IMR-90 (cell line): ENCODE results near the gene HAUS5. TPM values are rescaled to one million over a fixed set of nuclear protein-coding genes. Genes with fewer than 3 reads are reported as not detected.

Experiments used
- ATAC-seq: fragments of 200-7000 bp; cut with Tn5 transposase; 2 replicates; pipeline ENCODE4 v1.9.1; 2020; ENCODE audit warnings: low read depth, mild to moderate bottlenecking, moderate library complexity
- BruUV-seq: library from RNA; stranded (reverse); fragments of 400-500 nt; replicated peaks from 2 replicates; lab custom pipeline; 2021; lab: Mats Ljungman, UMichigan
- CTCF ChIA-PET: fragments of 300-600 bp; formaldehyde crosslinking; extraction: SDS; loops from one replicate; lab custom pipeline; 2021; ENCODE audit warnings: antibody characterized with exemption; lab: Yijun Ruan, JAX
- POLR2A ChIA-PET: fragments of 300-600 bp; sonication (Branson Sonifier 250); formaldehyde crosslinking; loops from one replicate; lab custom pipeline; 2022; ENCODE audit warnings: antibody characterized with exemption; ENCODE audit not compliant: unreplicated experiment; lab: Charles Lee
- DNase-seq: peaks from one replicate; pipeline ENCODE4 v3.0.0; 2013
- H2AFZ ChIP-seq: replicated peaks from 2 replicates; pipeline ENCODE3; 2013; ENCODE audit warnings: low read length, mild to moderate bottlenecking; ENCODE audit not compliant: poor library complexity
- H2AK5ac ChIP-seq: 2 replicates; pipeline ENCODE4 v1.6.1; 2013; ENCODE audit warnings: low read depth, low read length, inconsistent platforms
- H2AK9ac ChIP-seq: replicated peaks from 2 replicates; pipeline ENCODE3; 2013; ENCODE audit warnings: mild to moderate bottlenecking, low read depth, low read length, moderate library complexity; ENCODE audit not compliant: poor library complexity
- H2BK120ac ChIP-seq: 2 replicates; pipeline ENCODE4 v1.6.1; 2013; ENCODE audit warnings: low read depth, low read length, inconsistent platforms
- H2BK15ac ChIP-seq: 3 replicates; pipeline ENCODE4 v1.6.1; 2013; ENCODE audit warnings: low read depth, low read length, inconsistent platforms
- H2BK20ac ChIP-seq: 2 replicates; pipeline ENCODE4 v1.6.1; 2013; ENCODE audit warnings: low read depth, mild to moderate bottlenecking, inconsistent platforms, low read length, moderate library complexity
- H2BK5ac ChIP-seq: 2 replicates; pipeline ENCODE4 v1.6.1; 2013; ENCODE audit warnings: mild to moderate bottlenecking, low read depth, low read length, inconsistent platforms; ENCODE audit not compliant: poor library complexity, severe bottlenecking
- H3K14ac ChIP-seq: replicated peaks from 2 replicates; pipeline ENCODE4 v1.6.1; 2013; ENCODE audit warnings: low read depth, low read length, inconsistent platforms
- H3K18ac ChIP-seq: 2 replicates; pipeline ENCODE4 v1.6.1; 2013; ENCODE audit warnings: low read depth, low read length, control low read depth
- H3K23ac ChIP-seq: 2 replicates; pipeline ENCODE4 v1.6.1; 2013; ENCODE audit warnings: low read depth, low read length, inconsistent platforms
- H3K27ac ChIP-seq: 2 replicates; pipeline ENCODE4 v1.5.1; 2013; ENCODE audit warnings: mild to moderate bottlenecking, control low read depth, low read length; ENCODE audit not compliant: insufficient read depth
- H3K27me3 ChIP-seq: 2 replicates; pipeline ENCODE4 v1.6.1; 2013; ENCODE audit warnings: low read length; ENCODE audit not compliant: control insufficient read depth, insufficient read depth
- H3K36me3 ChIP-seq: 2 replicates; pipeline ENCODE4 v1.6.1; 2013; ENCODE audit warnings: low read length, mixed read lengths; ENCODE audit not compliant: control insufficient read depth, insufficient read depth
- H3K4ac ChIP-seq: 2 replicates; pipeline ENCODE4 v1.6.1; 2013; ENCODE audit warnings: low read depth, low read length, inconsistent platforms
- H3K4me1 ChIP-seq: 2 replicates; pipeline ENCODE4 v1.6.1; 2013; ENCODE audit warnings: low read length, mixed read lengths; ENCODE audit not compliant: control insufficient read depth, insufficient read depth
- H3K4me2 ChIP-seq: 2 replicates; pipeline ENCODE4 v1.6.1; 2013; ENCODE audit warnings: low read depth, mild to moderate bottlenecking, control low read depth, low read length, moderate library complexity
- H3K4me3 ChIP-seq: 2 replicates; pipeline ENCODE4 v1.5.1; 2013; ENCODE audit warnings: low read depth, mild to moderate bottlenecking, control low read depth, low read length, moderate library complexity; ENCODE audit not compliant: insufficient read depth
- H3K56ac ChIP-seq: 2 replicates; pipeline ENCODE4 v1.6.1; 2013; ENCODE audit warnings: low read length, inconsistent platforms; ENCODE audit not compliant: insufficient read depth; ENCODE audit errors: extremely low read depth
- H3K79me1 ChIP-seq, 2 experiments: 2 replicates each; pipeline ENCODE4 v1.6.1; 2013; ENCODE audit warnings: low read length in 2 of 2, inconsistent platforms in 1 of 2, low read depth in 1 of 2
- H3K9ac ChIP-seq: 2 replicates; pipeline ENCODE4 v1.6.1; 2013; ENCODE audit warnings: low read depth, low read length, control low read depth
- H3K9me1 ChIP-seq: 2 replicates; pipeline ENCODE4 v1.6.1; 2013; ENCODE audit warnings: low read length, inconsistent platforms; ENCODE audit not compliant: insufficient read depth
- H3K9me3 ChIP-seq: 2 replicates; pipeline ENCODE4 v1.6.1; 2013; ENCODE audit warnings: low read length; ENCODE audit not compliant: control insufficient read depth, insufficient read depth
- H4K20me1 ChIP-seq: 2 replicates; pipeline ENCODE4 v1.6.1; 2013; ENCODE audit warnings: low read length, inconsistent platforms; ENCODE audit not compliant: insufficient read depth
- H4K5ac ChIP-seq: 2 replicates; pipeline ENCODE4 v1.6.1; 2013; ENCODE audit warnings: mild to moderate bottlenecking, low read depth, low read length, control low read depth
- H4K8ac ChIP-seq, 2 experiments: 2 replicates each; pipeline ENCODE4 v1.6.1; 2013; ENCODE audit warnings: low read depth in 2 of 2, low read length in 2 of 2, control low read depth in 1 of 2, inconsistent platforms in 1 of 2
- H4K91ac ChIP-seq: 2 replicates; pipeline ENCODE4 v1.6.1; 2013; ENCODE audit warnings: low read depth, low read length, inconsistent platforms; ENCODE audit not compliant: insufficient read depth
- CHD1 ChIP-seq: IDR thresholded peaks from 2 replicates; pipeline ENCODE4 v1.6.1; 2012; ENCODE audit warnings: low read depth, low read length, improper control_type of control experiment
- MAZ ChIP-seq: IDR thresholded peaks from 2 replicates; pipeline ENCODE4 v1.6.1; 2012; ENCODE audit warnings: low read depth, mild to moderate bottlenecking, low read length, improper control_type of control experiment, moderate library complexity, borderline replicate concordance
- NFE2L2 ChIP-seq: fragments of 150-350 bp; IDR thresholded peaks from 2 replicates; pipeline ENCODE4 v1.6.1; 2016; ENCODE audit warnings: low read depth, mild to moderate bottlenecking, low read length
- POLR2A ChIP-seq: IDR thresholded peaks from 2 replicates; pipeline ENCODE4 v1.6.1; 2012; ENCODE audit warnings: mild to moderate bottlenecking, low read depth, low read length
- WGBS, 2 experiments: methylation state at CpG; one replicate each; pipeline versions ENCODE4 v1.1.5 to v1.1.7; 2013; ENCODE audit warnings: missing lambda C conversion rate in 2 of 2; ENCODE audit not compliant: insufficient read length in 1 of 2; ENCODE audit errors: extremely low coverage in 2 of 2; 5-methylcytosine and 5-hydroxymethylcytosine counted together
- dilution Hi-C: fragments of 300-500 bp; cut with HindIII; formaldehyde crosslinking; loops from one replicate; pipeline ENCODE4 v1.14.3; 2018; ENCODE audit warnings: low sequenced_read_pairs; ENCODE audit not compliant: unreplicated experiment
- in situ Hi-C: fragments of 300-500 bp; cut with MboI; formaldehyde crosslinking; loops from 3 replicates; pipeline ENCODE4 v1.14.3; 2019; ENCODE audit warnings: low sequenced_read_pairs, inconsistent platforms, mixed read lengths
- intact Hi-C: fragments of 100-400 bp; cut with micrococcal nuclease; formaldehyde crosslinking; loops from 2 replicates; pipeline ENCODE4 v1.10.0; 2022
- polyA plus RNA-seq, 3 experiments: library from polyadenylated mRNA; depleted of rRNA; stranded (reverse); fragments of >200 nt; gene quantifications; 2 replicates each; pipeline ENCODE4 v1.2.3, GENCODE V29; 2012; ENCODE audit warnings: low replicate concordance in 1 of 3
- total RNA-seq: library from RNA; depleted of rRNA; stranded (reverse); fragments of >200 nt; gene quantifications from 2 replicates; pipeline ENCODE4 v1.2.3, GENCODE V29; 2012
- TF ChIP-seq, protein P1 (sequence below): fragments of 150-350 bp; IDR thresholded peaks from 2 replicates; pipeline ENCODE4 v1.6.1; 2017; ENCODE audit warnings: mild to moderate bottlenecking, antibody characterized with exemption, low read length, low read depth
- TF ChIP-seq, protein P2 (sequence below): conservative IDR thresholded peaks from 2 replicates; pipeline ENCODE4 v1.5.1; 2012; ENCODE audit warnings: mild to moderate bottlenecking, low read depth, low read length, improper control_type of control experiment

The HAUS5 gene
- total and polyA plus RNA-seq, 2 of the 4 experiments (the other 2 are of a cell fraction) = 3.4 to 6.2 TPM

DNA sequence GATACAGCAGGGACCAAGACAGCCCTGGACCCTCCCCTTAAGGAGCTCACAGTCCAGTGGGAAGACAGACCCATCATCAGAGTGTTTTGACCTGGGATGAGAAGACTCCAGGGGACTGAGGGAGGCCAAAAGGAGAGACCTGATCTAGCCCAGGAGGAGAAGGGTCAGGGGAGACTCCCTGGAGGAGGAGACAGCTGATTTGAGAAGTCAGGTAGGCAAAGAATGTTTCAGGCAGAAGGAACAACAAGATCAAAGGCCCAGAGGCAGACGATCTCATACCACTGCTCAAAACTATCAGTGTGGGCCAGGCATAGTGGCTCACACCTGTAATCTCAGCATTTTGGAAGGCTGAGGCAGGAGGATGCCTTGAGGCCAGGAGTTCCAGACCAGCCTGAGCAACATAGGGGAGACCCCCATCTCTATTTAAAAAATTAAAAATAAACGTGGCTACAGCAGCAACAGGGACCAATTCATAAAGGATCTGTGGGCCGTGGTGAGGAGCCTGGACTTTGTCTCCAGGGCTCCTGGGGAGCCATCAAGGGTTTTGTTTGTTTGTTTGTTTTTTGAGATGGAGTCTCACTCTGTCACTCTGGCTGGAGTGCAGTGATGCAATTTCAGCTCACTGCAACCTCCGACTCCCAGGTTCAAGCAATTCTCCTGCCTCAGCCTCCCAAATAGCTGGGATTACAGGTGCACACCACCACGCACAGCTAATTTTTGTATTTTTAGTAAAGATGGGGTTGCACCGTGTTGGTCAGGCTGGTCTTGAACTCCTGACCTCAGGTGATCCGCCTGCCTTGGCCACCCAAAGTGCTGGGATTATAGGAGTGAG, 33.4 kb downstream of the HAUS5 start:
- in situ Hi-C loops = no loop called here
- no CpG with 5 or more reads among the region's 7 CpGs for WGBS, 2 experiments

More for the DNA sequence above, 33.4 kb downstream of the HAUS5 start:
- Histone ChIP-seq H3K4me3 (no peak overlapping the region), H4K5ac (peak overlapping the region; percentile 31), H3K56ac (no peak overlapping the region), H3K9me3 (no peaks in the 10 kb centered on the region), H3K27ac (no peak overlapping the region), H2AK5ac (peak overlapping the region; percentile 83), H4K20me1 (peaks cover 12% of the 10 kb centered on the region), H3K18ac (no peak overlapping the region), H3K14ac (no peak overlapping the region), H2BK15ac (0 out of 3 replicates have a peak overlapping the region, but pooled peaks have one; percentile 44), H2BK120ac (peak overlapping the region; percentile 64), H2AFZ (peak overlapping the region; percentile 85), H2AK9ac (peak overlapping the region; percentile 28), H4K8ac (peak overlapping the region; percentile 74 to 92; a peak in 2 of 4 replicates), H2BK5ac (peak overlapping the region; percentile 59), H2BK20ac (peak overlapping the region; percentile 9; the same call in 1 of the 2 replicates), H3K23ac (peak overlapping the region; percentile 42), H3K27me3 (no peaks in the 10 kb centered on the region), H3K4me1 (peaks cover 11% of the 10 kb centered on the region), H3K9ac (no peak overlapping the region), H3K79me1 (peaks cover 4 to 31% of the 10 kb centered on the region in 2 experiments), H3K4ac (peak overlapping the region; percentile 50), H3K4me2 (no peak overlapping the region), H3K9me1 (peaks cover 23% of the 10 kb centered on the region), H4K91ac (peak overlapping the region; percentile 24; the same call in 1 of the 2 replicates), H3K36me3 (no peaks in the 10 kb centered on the region)
- dilution Hi-C loops (no loop called here), intact Hi-C loops (loop anchor here (2.0 kb wide), 1 partner anchor 71 kb away; no protein-coding TSS in a partner anchor)
- CTCF ChIA-PET = no interaction called here
- no TSS peak for BruUV-seq
- TF ChIP-seq, protein P1, sequence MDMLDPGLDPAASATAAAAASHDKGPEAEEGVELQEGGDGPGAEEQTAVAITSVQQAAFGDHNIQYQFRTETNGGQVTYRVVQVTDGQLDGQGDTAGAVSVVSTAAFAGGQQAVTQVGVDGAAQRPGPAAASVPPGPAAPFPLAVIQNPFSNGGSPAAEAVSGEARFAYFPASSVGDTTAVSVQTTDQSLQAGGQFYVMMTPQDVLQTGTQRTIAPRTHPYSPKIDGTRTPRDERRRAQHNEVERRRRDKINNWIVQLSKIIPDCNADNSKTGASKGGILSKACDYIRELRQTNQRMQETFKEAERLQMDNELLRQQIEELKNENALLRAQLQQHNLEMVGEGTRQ = no peak
- TF ChIP-seq MAZ (no peak), NFE2L2 (no peak), CHD1 (no peak), POLR2A (no peak)
- TF ChIP-seq, protein P2, sequence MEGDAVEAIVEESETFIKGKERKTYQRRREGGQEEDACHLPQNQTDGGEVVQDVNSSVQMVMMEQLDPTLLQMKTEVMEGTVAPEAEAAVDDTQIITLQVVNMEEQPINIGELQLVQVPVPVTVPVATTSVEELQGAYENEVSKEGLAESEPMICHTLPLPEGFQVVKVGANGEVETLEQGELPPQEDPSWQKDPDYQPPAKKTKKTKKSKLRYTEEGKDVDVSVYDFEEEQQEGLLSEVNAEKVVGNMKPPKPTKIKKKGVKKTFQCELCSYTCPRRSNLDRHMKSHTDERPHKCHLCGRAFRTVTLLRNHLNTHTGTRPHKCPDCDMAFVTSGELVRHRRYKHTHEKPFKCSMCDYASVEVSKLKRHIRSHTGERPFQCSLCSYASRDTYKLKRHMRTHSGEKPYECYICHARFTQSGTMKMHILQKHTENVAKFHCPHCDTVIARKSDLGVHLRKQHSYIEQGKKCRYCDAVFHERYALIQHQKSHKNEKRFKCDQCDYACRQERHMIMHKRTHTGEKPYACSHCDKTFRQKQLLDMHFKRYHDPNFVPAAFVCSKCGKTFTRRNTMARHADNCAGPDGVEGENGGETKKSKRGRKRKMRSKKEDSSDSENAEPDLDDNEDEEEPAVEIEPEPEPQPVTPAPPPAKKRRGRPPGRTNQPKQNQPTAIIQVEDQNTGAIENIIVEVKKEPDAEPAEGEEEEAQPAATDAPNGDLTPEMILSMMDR = no peak
- POLR2A ChIA-PET = interaction anchor here (0.6 kb wide), 1 partner anchor 33 kb away, joined by 3 read pairs; the partner anchor contains the start of gene HAUS5
- ATAC-seq (no peak), DNase-seq (no peak)
